GM18873 (cell line): ENCODE data around the gene TGFBR3.

ENCODE experiments used
- ATAC-seq: cut with Tn5 transposase; IDR thresholded peaks from one replicate; pipeline ENCODE4 v1.9.1; 2021; ENCODE audit warnings: mild to moderate bottlenecking, moderate library complexity, moderate number of reproducible peaks; ENCODE audit not compliant: unreplicated experiment, low FRiP score

The TGFBR3 gene

DNA sequence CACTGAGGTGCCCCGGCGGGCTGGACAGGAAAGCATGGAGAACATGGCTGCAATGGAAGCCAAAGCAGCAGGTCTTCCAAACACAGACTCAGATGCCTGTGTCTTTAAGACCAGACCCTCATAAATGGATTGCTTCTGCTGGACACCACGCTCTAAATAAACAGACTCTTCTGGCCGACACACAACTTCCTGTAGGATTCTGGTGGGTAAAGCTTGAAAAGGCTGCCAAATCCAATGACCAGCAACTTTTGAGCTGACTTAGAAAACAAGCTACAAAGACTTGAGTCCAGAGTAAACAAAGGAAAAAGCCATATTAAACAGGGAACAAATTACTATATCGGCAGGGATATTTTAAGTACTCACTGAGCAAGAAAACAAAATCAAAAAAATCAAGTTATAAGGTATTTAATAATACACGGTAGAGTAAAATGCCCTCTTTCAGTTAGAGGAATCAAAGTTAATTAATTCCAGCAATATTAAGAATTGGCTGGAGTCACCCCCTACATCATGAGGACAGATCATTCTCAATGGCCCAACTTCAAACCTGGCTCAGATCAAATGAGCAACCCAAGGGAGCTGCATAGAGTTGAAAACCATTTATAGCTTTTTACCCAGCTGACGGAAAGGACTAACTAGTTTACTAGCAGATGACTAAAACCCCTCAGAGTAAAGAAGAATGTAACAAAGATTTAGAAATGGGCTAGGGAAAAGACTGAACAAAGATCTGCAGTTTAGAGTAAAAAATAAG is 102.4 kb downstream of the TGFBR3 start:
- ATAC-seq = no peak

DNA sequence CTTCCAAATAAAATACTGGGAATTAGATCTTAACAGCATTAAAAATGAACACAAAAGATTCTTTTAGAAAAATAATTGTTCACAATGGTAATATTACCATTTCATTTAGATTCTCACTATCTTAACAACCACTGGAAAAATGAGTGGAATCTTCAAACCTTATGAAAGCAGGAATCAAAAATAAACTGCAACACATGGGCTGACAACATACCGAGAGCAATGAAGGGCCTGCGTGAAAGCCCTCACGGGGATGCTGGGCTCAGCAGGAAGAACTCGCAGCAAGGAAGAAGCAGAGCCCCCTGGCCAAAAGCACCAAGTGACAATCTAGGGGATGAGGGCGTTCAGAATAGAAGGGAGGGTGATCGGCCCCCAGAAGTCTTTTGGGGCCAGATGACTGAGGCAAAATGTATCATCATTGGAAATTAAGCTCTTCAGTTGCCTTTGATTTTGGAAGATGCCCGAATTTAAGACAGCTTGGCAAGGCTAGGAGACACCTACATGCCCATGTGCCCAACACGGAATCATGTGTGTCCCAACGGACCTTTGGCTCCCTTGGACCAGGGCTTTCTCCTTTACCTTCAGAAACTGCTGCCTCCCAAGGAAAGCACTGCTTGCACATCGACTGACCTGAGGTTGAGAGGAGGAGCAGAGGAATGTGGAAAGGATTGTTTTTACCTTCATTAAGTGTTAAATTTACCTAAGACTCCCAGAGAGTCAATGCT is 103.9 kb downstream of the TGFBR3 start:
- no peak for ATAC-seq

DNA sequence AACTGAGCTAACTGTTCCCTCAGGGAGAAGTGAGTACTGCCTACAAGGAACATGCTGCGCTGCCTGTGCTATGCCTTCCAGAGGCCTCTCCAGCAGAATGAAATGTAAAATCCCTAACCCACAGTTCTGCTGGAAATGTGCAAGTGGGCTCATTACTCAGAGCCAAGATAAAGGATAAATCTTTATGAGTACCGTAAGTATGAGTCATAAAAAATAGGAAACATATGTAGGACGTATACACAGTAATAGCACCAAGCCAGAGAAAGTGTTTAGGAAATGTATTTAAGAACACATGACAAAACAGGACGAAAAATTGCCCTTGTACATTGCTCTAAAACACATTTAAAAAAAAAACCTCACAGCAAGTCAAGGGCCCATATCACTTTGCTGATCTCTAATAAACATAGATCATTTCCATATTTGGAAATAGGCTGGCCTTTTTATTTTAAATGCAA is 104.6 kb downstream of the TGFBR3 start:
- no peak for ATAC-seq

DNA sequence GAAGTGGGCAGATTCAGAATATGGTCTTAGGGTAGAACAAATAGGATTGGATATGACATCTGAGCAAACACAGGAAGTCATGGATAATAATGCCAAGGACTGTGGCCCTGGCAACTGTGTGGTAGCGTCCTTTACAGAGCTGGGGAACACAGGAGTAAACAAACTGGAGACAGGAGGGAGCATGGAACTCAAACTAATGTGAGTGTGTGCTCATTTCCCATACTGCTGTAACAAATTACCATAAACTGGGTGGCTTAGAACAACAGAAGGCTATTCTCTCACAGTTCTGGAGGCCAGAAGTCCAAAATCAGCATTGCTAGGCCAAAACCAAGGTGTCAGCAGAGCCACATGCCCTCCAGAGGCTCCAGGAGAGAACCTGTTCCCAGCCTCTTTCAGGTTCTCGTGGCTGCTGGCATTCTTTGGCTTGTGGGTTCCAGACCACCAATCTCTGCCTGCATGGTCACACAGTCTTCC is 106.4 kb downstream of the TGFBR3 start:
- no peak for ATAC-seq

DNA sequence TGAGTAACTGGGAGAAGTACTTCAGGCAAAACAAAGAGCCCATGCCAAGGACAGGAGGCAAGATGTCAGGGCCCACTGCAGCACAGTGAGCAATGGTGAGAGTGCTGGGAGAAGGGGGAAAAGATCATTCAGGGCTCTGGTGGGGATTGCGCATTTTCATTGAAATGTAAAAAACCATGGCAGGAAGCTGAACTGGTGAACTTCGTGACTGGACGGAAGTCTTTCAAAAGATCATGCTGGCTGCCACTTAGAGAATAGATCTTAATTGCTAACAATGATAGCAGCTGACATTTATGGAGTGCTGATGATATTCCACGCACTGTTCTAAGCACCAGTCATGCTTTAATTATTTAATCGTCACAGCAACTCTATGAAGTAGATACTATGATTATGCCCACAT is 107.0 kb downstream of the TGFBR3 start:
- ATAC-seq = no peak

DNA sequence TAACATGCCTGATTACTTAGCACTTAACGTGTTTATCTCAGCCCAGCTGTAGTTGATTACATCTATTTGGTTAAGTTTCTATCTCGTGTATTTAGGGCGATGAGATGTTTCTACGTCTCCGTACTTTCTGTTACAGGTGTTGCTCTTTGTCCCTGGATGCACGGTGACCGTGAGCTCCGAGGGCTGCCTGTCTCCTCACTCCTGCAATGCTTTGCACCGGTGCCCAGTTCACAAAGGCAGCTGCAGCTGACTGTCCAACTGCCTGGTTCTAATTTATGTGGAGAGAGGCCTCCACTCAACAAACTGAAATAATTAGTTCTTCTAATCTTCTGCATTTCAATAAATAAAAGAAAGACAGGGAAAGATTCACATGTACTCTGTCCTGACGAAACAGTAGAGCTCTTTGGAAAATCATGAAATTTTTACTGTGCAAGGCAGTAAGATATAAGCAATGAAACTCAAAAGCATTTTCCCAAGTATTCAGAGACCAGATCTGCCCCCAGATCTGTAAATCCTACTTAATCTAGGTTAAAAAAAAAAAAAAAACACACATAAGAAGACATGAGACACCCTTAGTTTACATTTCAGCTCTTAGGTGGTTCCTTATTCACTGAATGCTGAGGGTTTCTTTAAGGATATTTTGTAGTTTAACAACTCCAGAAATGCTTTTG is 108.2 kb downstream of the TGFBR3 start:
- no peak for ATAC-seq

DNA sequence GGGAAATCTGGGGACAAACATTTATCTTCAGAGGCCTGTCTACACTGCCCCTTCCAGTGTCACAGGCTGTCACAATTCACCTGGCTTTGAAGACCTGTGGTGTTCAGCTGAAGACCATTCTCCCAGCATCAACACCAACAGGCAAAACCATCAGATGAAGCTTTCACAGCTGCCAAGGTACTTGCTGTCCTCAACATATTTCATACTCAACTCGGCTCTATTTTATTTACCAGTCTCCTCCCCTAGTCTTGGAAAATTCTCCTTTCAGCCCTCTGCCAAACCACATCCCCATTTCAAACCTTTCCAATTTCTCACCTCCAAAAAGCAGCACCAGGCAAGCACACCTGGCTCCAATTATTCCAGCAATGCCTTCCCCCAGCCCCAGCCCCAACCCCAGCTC is 108.8 kb downstream of the TGFBR3 start:
- no peak for ATAC-seq

DNA sequence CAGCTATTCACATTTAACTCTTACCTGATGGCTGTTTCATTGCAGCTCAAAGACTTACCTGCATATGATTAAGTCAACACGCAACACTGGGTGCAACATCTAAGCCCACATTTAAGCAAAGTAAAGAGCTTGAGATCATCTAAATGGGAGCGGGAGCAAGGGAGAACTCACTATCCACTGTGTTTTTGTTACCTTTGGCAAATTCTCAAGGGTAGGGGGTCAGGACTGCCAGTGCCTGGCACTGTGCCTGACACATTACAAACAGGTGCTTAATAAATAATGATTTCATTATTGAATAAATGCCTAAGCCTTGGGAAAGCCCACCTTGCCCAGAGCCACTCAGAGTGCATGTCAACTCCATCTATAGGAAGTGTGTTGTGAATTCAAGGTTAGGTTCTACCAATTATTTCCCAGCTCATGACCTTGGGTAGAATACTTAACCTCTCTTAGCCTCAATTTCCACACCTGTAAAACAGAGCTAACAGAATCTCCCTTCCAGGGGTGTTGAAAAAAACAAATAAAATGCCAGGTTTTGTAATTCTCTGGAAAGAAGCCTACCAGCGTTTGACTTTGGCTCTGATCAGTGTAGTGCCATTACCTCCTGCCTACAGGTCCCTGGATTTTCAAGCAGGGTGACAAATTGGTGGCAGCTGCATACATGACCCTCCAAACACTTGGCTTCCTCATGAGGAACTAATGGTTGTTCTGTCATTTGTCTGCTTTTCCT is 109.7 kb downstream of the TGFBR3 start:
- ATAC-seq = no peak

DNA sequence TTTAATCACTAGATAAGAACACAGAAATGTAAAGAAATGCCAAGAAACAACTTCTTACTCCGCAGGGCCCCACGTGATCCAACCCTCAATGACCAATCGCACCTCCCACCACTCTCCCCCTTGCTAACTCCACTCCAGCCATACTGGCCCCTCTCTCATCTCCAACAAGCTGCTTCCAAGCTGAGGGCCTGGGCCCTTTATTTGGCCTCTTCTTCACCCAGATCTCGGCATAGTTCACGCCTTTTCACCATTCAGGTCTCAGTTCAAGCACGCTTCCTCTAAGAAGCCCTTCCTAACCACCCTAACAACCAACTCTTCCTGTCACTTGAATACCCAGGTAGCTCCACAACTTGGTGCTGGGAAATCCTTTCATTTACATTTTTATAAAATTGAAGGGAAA is 110.7 kb downstream of the TGFBR3 start:
- ATAC-seq = no peak

DNA sequence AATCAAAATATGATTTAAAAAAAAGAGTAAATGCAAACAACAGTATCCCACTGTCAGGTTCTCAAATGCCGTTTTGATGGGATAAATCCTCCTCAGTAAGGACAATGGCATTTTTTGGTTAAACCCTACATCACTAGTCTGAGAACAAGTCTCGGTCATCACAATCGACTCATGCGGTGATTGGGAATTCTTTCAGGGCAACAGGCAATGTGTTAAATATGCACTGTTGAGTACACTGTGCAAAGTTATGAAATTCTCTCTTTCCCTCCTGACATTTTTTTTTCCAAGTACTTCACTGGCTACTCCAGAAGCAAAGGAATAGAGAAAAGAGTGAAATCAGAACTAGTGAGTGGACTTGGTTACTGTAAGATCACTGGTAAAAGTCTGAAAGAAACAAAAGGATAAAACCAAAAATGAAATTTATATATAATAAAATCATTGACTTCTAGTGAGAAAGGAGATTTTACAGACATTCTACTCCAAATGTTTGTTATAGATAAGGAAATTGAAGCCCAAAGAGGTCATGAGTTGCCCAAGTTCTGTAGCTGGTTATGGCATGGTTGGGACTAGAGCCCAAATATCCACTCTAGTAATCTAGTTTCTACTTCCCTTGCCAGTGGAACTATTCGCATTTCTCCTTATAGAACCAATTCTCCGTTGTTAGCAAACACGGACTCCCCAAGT is 111.3 kb downstream of the TGFBR3 start:
- ATAC-seq = no peak

DNA sequence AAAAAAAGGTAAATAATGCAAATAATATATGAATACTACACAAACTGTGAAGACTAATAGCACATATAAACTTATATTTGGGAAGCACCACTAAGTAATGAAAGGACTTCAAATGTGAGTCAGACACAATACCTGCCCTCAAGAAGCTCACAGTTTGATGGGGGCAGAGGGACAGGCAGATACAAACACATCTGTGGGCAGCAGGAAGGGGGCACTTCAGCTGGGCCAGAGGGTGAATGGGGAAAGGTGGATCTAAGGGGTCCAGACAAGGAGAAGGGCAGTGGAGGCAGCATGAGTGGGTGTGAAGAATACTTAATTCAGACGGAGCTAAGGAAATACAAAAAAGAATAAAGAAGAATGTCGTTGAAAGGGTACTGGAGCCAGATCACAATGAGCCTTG is 114.2 kb downstream of the TGFBR3 start:
- ATAC-seq = no peak

DNA sequence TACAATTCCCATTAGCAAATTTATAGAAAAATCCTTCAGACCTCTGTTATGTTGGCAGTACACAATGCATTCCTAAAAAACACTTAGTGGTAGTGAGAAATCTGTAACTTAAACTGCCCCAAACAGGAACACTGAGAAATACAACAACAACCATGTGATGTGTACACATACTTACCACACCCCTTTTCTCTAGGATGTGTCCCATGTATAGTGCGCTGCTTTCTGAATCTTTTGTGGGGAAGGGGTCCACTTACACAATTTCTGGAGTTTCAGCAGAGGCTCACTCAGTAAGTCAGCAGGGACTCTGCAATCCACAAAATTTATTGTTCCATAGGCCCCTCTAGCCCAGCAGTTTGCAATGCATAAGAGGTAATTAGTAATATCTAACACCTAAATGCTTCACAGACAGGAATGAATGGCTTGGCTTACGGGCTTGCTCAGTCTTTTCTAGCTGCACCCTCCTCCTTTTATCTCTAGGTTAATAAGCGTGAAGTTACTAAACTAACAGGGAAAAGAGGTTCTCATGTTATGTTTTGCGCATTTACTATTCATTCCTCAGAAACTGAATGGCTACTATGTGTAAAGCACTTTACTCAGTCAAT is 115.2 kb downstream of the TGFBR3 start:
- no peak for ATAC-seq

DNA sequence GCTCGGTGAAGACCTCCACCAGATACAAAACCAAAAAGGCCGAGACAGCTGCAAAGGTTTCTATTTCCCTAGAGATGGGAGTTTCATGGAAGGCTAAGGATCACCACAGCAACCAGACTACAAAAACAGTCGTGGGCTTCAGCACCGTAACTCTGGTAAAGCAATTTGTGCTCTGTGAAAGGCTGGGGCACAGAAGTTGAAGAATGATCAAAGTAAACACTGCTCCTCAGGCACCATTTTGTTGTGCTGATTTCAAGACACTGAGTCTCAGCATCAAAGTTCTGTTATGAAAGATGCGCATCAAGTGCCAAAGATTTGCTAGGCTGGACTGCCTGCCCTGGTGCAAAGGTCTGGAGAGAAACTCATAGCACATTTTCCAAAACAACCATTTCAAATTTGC is 116.2 kb downstream of the TGFBR3 start:
- no peak for ATAC-seq

DNA sequence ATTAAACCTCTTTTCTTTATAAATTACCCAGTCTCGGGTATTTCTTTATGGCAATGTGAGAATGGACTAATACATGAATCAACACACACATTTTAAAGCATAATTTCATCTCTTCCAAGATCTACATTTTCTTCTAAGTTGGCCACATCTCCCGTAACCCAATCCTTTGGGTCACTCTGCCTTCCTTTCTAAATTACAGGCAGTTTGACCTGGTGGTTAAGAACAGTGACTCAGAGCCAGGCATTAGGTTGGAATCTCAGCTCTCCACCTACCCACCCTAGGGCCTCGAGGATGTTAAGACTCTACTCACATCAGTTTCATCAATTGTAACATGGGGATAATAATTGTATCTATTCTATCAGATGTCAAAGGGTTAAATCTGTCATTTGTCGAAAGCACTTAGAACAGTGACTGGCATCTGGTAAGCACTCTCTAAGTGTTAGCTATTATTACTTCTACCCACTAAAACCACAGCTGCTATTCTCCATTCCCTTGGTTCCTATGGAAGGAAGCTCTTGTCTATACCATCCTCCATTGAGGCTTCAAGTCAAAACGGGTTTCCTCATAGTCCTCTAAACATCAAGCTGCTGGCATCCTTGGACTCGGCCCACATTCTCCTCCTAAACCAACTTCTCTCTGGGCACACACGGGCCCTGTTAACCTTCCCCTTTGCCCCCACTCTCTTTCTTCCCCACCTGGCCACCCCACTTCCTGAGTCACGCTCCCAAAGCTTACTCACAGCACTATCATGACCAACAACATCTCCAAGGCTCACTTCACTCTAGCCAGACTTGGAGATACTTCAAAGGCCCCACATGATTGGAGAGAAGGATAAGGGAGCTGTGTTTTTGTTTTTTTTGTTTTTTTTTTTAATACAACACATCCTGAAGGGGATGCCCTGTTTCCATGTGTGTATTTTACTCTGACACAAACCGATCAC is 116.9 kb downstream of the TGFBR3 start:
- no peak for ATAC-seq

DNA sequence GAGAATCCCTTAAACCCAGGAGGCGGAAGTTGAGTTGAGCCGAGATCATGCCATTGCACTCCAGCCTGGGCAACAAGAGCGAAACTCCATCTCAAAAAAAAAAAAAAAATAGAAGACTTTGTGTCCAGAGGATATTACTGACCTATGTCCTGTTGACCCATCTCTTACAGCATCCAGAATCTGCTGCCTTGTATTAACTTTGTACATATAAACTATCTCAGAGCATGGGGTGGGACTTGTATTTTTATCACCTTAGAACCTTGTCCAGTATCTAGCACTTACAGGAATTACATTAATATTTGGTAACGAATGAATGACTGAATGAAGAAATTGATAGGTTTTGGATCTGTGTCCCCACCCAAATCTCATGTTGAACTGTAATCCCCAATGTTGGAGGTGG is 117.8 kb downstream of the TGFBR3 start:
- no peak for ATAC-seq

DNA sequence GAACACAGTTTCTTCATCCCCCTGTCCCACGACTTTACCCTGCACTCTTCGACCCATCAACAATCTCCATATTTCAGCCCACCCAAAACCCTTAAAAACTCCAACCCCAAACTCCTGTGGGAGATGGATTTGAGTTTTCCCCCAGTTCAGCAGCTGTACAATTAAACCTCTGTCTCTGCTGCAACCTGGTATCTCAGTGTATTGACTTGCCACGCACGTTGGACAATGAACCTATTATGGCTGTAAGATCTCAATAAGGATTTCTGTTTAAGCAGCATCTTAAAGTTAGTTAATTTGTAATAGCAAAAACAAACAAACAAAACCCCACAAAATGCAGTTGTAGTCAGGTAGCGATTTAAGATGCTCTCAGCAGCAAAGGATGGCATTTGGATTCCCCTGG is 119.1 kb downstream of the TGFBR3 start:
- ATAC-seq = no peak

DNA sequence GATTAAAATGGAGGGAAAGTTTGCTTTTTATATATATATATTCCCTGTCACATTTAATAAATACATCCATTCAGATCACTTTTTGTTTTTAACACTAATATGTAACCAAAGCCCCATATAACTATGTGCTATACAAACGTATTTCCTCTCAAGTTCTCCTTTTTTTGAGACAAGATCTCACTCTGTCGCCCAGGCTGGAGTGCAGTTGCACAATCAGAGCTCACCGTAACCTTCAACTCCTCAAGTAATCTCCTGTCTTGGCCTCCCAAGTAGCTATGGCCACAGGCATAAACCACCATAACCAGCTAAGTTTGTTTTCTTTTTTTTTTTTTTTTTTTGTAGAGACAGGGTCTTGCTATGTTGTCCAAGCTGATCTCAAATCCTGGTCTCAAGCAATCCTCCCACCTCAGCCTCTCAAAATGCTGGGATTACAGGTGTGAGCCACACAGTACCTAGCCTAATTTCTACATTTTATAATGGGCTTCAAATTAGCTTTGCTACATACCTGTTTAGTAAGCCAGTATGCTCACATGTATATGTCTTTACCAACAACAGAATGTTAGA is 120.0 kb downstream of the TGFBR3 start:
- no peak for ATAC-seq

DNA sequence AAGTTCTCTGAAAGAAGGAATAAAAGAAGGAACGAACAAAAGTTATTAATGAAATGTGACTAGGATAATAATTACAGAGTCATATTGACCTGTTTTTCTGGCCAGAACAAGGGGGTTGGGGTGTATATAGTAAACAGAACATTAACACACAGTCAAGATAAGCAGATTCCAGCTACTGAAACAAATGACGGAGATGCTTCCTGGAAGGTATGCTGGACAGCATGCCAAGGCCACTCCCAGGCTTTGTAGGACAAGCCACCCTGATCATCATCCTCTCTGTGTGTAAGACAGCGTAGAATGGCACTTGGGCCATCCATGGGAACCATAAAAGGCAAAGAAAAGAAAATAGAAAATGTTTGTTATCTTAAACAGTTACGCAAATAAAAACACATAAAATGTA is 120.7 kb downstream of the TGFBR3 start:
- ATAC-seq = no peak
